Stomach smooth muscle (tissue), 2 donors: ENCODE results near the gene CMTM8.

Experiments
- H3K27ac ChIP-seq: one replicate; pipeline ENCODE4 v1.7.0; 2013; ENCODE audit warnings: mild to moderate bottlenecking, low read length, inconsistent platforms
- H3K27me3 ChIP-seq, 2 donors: one replicate each; pipeline ENCODE4 v1.7.0; 2013; ENCODE audit warnings: low read length in 2 of 2; ENCODE audit not compliant: insufficient read depth in 2 of 2, control insufficient read depth in 1 of 2
- H3K36me3 ChIP-seq, 2 donors: one replicate each; pipeline ENCODE4 v1.7.0; 2013; ENCODE audit warnings: low read length in 2 of 2; ENCODE audit not compliant: control insufficient read depth in 2 of 2, insufficient read depth in 2 of 2
- H3K4me1 ChIP-seq: one replicate; pipeline ENCODE4 v1.7.0; 2013; ENCODE audit warnings: low read length; ENCODE audit not compliant: control insufficient read depth, insufficient read depth
- H3K4me3 ChIP-seq, 2 donors: one replicate each; pipeline ENCODE4 v1.7.0; 2013; ENCODE audit warnings: low read length in 2 of 2
- H3K9ac ChIP-seq, 2 donors: one replicate each; pipeline ENCODE4 v1.7.0; 2013; ENCODE audit warnings: low read length in 2 of 2, mild to moderate bottlenecking in 1 of 2
- H3K9me3 ChIP-seq, 2 donors: one replicate each; pipeline ENCODE4 v1.7.0; 2013; ENCODE audit warnings: low read length in 2 of 2; ENCODE audit not compliant: control insufficient read depth in 2 of 2
- donor health status: healthy.
- donor health status: Pancreatic carcinoma.

CMTM8 gene

DNA sequence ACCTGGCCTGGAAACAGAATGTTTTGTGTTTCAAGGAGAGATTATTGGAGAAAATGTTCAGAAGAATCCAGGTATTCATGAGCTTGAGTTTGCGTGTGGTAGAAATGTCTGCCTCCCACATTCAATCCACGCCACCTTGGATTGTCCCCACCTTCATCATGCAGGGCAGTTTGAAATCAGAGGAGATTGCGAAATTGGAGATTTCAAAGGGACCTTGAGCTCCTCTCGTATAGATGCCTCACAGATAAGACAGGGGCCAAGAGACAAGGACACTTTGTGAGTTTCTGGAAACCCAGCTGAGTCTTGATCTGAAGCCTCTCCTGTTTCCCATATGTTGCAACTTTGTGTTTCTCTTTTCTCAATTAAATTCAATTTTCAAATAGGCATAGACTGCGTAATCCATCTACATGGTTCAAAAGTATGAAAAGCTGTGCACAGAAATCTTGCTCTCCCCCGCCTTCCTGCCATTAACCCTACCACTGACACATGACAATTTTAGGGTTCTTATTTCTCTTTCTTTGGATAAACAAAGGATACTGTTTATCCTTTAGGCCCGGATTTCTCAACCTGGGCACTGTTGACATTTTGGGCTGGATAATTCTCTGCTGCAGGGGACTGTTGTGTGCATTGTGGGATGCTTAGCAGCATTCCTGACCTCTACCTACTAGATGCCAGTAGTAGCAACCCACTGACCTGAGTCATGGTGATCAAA is 53.8 kb downstream of the CMTM8 start:
- H3K4me3 ChIP-seq, result no peak overlapping the region
- no peaks in the 10 kb centered on the region for H3K36me3 ChIP-seq
- peaks cover 3% of the 10 kb centered on the region for H3K4me1 ChIP-seq
- H3K9me3 ChIP-seq, result no peaks in the 10 kb centered on the region
- no peak overlapping the region for H3K27ac ChIP-seq
- H3K27me3 ChIP-seq, result no peaks in the 10 kb centered on the region
- no peak overlapping the region for H3K9ac ChIP-seq

DNA sequence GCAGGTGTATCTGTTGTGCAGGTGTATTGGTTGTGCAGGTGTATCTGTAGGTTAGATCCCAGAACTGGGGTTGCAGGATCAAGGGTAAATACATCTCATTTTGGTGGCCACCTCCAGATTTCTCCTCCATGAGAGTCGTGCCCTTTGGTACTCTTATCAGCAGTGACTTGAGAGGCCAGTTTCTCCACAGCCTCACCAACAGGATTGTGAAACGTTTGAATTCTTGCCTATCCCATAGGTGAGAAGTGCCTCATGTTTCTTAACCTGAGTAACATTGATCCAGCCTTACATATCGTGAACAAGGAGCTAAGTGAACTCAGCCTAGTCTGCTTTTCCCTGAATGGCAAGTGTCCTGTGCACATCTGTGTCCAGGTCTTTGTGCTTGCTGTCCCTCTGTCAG is 55.4 kb downstream of the CMTM8 start:
- H3K27me3 ChIP-seq, result no peaks in the 10 kb centered on the region
- H3K4me1 ChIP-seq, result peaks cover 3% of the 10 kb centered on the region
- H3K9ac ChIP-seq, result no peak overlapping the region
- no peaks in the 10 kb centered on the region for H3K9me3 ChIP-seq
- no peak overlapping the region for H3K27ac ChIP-seq
- no peaks in the 10 kb centered on the region for H3K36me3 ChIP-seq
- H3K4me3 ChIP-seq, result no peak overlapping the region

DNA sequence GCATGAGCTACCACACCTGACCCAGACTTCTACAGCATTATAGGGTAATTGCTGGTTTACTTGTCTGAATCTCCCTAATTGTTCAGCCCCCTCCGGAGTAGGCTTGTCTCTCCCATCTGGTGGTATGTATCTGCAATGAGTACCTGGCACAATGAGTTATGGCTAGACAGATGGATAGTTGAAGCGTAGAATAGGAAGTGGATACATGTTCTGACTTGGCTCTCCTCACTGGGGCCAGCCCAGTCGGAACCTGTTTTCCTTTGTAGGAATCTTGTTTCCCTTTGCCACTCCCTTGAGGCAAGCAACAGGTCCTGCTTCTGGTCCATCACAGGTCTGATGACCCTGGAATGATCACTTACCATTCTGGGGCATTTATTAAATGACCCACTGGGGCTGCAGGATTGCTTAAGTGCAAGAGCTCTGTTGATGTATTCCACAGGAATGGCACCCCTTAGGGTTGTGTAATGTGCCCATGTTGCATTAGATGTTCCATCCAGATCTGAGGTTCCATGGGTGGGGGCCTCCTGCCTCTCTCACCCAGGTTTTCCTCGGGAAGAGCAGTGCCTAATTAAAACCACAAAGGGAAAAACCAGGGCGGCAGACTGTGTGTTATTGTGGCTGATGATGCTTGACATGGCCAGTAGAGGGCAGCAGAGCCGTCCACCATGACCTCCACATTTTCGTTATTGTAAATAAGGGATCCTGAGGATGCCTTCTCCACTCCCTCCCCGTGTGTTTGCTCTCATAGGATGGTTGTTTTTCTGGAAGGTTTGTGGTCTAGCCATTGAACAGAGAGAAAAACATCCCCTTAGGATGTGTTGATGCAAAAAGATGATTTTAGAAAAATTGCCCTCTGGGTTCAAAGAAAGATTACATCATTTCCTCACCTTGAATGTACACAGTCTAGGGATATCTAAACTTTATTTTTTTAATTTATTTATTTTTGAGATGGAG is 58.0 kb downstream of the CMTM8 start:
- H3K9me3 ChIP-seq, result no peaks in the 10 kb centered on the region
- H3K9ac ChIP-seq, result no peak overlapping the region
- H3K27ac ChIP-seq, result no peak overlapping the region
- peaks cover 3% of the 10 kb centered on the region for H3K4me1 ChIP-seq
- no peaks in the 10 kb centered on the region for H3K27me3 ChIP-seq
- no peaks in the 10 kb centered on the region for H3K36me3 ChIP-seq
- no peak overlapping the region for H3K4me3 ChIP-seq

DNA sequence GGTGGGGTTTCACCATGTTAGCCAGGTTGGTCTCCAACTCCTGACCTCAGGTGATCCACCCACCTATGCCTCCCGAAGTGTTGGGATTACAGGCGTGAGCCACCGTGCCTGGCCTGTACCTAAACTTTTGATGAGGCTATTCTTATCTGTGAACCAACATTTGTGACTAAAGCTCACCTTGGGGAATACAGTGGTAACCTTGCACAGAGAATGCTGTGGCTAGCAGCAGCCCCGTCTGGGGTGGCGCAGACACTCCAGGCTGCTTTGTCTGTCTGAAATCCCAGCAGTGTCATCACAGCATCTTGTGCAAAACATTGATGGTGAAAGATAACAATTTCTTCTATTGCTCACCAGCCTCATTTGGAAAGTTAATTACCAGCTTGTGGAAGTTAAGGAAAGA is 58.9 kb downstream of the CMTM8 start:
- Histone ChIP-seq H3K27me3 (no peaks in the 10 kb centered on the region), H3K9me3 (no peaks in the 10 kb centered on the region), H3K27ac (no peak overlapping the region), H3K36me3 (no peaks in the 10 kb centered on the region), H3K4me3 (no peak overlapping the region), H3K9ac (no peak overlapping the region), H3K4me1 (peaks cover 9% of the 10 kb centered on the region)

DNA sequence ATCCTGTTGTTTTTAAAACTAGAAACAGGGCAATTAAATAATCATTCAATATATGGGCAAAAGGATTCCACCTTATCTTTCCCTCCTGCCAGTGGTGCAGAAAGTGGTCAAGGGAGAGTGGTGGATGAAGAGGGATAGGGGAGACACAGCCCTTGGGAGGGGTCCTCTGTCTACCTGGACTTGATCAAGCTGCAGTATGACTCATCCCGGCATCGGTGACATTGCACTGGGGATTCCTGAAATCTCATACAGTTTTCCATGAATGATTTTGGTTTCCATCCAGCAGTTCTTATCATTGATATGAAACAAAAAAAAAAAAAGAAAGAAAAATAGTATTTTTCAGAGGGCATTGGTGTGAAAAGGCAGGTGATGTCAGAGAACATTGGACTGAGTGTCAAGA is 62.9 kb downstream of the CMTM8 start:
- Histone ChIP-seq H3K9ac (no peak overlapping the region), H3K9me3 (no peaks in the 10 kb centered on the region), H3K4me3 (no peak overlapping the region), H3K36me3 (no peaks in the 10 kb centered on the region), H3K27ac (no peak overlapping the region), H3K27me3 (no peaks in the 10 kb centered on the region), H3K4me1 (peaks cover 10% of the 10 kb centered on the region)

DNA sequence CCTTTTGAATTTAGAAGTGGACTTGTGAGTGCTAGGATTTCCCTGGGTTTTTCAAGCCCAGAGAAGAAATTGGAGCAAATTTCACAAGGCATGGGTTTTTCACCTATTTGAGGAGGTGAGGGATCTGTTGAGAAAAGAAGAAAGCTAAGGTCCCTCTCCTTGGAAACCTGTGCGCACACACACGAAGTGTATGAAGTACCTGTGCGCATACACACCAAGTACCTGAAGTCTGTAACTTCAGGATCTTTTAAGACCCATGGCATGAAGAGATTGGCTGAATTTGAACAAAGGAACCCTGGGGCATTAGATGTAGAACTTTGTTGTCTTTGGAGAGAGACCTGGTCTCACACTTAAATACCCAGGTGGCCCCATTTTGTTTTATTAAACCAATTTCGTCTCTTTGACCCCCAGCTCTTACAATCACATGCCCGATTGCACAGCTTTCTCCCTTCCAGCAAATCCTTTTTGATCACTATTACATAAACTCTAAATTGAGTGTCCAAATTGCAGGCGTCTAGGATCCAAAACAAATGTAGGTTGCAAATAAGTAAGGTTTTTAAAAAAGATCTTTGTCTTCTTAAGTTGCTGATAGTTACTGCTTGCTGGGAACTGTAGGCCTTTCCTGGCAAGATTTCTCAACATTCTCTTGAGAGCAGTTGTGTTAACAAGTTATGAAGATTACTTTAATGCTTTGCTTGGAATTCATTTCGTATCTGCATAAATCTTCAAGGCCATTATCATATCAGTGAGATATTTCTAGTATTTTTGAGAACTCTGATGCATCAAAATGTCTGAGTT is 64.3 kb downstream of the CMTM8 start:
- H3K9me3 ChIP-seq, result no peaks in the 10 kb centered on the region
- no peaks in the 10 kb centered on the region for H3K27me3 ChIP-seq
- H3K9ac ChIP-seq, result no peak overlapping the region
- no peaks in the 10 kb centered on the region for H3K36me3 ChIP-seq
- H3K4me1 ChIP-seq, result peaks cover 7% of the 10 kb centered on the region
- peak overlapping the region; percentile 0 for H3K27ac ChIP-seq
- no peak overlapping the region for H3K4me3 ChIP-seq

DNA sequence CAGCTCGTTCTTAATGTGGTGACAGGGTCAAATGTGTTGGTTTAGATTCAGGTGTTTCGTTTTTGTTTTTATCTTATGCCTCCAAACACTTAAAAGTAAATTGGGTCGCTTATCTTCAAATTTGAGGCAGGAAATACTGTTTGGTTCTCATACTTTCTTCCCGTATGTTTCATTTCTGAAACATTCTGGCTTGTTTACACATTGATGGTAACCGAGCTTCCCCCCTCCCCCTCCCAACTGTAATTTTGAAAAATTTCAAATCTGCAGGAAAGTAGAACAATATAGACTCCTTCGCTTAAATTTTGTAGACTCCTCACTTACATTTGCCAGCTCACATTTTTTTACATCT is 64.9 kb downstream of the CMTM8 start:
- Histone ChIP-seq H3K27me3 (no peaks in the 10 kb centered on the region), H3K4me3 (no peak overlapping the region), H3K36me3 (no peaks in the 10 kb centered on the region), H3K27ac (no peak overlapping the region), H3K9ac (no peak overlapping the region), H3K9me3 (no peaks in the 10 kb centered on the region), H3K4me1 (peaks cover 7% of the 10 kb centered on the region)

DNA sequence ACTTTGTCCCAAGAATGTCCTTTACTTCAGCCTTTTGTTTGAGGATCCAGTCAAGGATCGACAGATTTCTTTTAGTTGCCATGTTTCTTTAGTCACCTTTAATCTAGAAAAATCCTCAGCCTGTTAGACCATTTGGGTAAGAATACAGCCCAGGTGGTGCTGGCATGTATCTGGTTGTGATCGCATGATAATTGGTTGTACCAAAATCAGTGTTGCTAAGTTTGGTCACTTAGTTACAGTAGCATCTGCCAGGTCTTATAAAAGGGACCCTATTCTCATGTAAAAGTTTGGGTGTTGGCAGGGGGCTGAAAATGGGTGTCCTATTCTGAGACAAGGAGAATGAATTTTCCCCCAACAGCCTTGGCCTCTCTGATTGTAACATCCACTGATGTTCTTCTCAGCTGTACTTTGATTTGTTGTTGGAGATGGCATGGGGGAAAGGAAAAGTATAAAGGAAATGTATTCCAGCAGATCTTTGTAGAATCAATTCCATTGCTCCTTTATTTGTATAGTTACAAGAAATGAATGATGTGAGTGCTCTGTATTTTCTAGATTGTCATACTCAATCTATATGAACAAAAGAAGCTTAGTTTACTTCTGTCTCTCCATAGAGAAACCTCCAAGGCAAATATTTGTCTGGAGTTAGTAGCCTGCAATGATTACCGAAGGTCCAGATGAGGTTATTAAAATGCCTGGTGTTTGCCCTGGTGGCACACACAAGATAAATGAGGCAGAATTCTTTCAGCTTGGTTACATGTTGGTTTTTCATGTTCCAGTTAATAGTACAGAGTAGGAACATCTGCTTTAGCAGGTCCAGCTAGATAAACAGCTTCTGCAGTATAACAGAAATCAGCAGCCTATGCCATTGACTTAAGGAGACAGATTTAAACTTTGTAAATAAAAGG is 65.7 kb downstream of the CMTM8 start:
- peaks cover 7% of the 10 kb centered on the region for H3K4me1 ChIP-seq
- H3K9ac ChIP-seq, result no peak overlapping the region
- no peaks in the 10 kb centered on the region for H3K9me3 ChIP-seq
- no peaks in the 10 kb centered on the region for H3K36me3 ChIP-seq
- no peak overlapping the region for H3K27ac ChIP-seq
- H3K4me3 ChIP-seq, result no peak overlapping the region
- H3K27me3 ChIP-seq, result no peaks in the 10 kb centered on the region

DNA sequence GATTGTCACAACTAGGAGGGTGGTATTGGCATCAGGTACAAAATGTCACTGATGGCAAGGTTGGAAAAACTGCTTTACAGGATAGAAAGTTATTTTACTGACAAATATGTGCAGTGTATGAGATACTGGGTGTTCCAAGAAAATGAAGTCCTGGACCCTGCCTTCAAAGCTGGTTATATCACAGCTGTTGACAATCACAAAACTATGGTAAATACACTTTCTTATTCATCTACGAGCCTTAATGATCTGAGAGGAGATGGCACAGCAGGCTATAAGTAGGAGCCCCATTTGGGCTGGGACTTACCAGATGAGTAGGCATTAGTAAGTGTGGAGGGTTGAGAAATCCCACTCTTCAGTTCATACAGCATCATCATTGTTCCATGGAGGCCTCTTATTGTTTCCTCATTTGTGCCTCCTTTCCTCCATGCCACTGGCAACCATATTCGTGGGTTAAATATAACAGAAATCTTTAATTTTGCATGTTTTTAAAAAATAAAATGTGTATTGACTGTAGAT is 66.9 kb downstream of the CMTM8 start:
- no peak overlapping the region for H3K27ac ChIP-seq
- no peaks in the 10 kb centered on the region for H3K27me3 ChIP-seq
- no peaks in the 10 kb centered on the region for H3K9me3 ChIP-seq
- H3K4me1 ChIP-seq, result peaks cover 8% of the 10 kb centered on the region
- H3K36me3 ChIP-seq, result no peaks in the 10 kb centered on the region
- no peak overlapping the region for H3K4me3 ChIP-seq
- no peak overlapping the region for H3K9ac ChIP-seq

DNA sequence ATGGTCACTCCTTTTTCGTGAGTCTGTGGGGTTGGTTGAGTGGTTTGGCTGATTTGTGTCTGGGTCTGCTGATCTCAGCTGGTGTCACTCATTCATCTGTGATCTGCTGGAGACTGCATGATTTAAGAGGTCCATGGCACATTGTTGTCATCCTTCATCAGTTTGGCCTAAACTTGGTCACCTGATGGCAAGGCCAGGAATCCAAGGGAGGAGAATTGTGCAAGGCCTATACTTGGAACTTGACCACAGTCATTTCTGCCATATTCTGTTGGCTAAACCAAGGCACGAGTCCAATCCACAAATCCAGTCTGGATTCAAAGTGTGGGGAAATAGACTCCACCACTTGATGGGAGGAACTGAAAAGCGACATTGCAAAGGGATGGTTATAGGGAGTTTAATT is 67.6 kb downstream of the CMTM8 start:
- no peak overlapping the region for H3K9ac ChIP-seq
- H3K4me3 ChIP-seq, result no peak overlapping the region
- H3K36me3 ChIP-seq, result no peaks in the 10 kb centered on the region
- no peaks in the 10 kb centered on the region for H3K9me3 ChIP-seq
- no peak overlapping the region for H3K27ac ChIP-seq
- H3K27me3 ChIP-seq, result no peaks in the 10 kb centered on the region
- peaks cover 9% of the 10 kb centered on the region for H3K4me1 ChIP-seq
